Umbilical cord (tissue), 2 donors: ENCODE measurements around the gene CLPTM1L. TPM values are rescaled to one million over a fixed set of nuclear protein-coding genes. Genes with fewer than 3 reads are reported as not detected.
"Not testable (repeated sequence)": the region's sequence is repeated elsewhere in the genome, so short reads cannot be mapped to it uniquely, and the experiment has no call there.

Experiments
- DNase-seq: peaks from one replicate; pipeline ENCODE4 v3.0.0-alpha.2; 2015; ENCODE audit warnings: low spot score
- total RNA-seq: library from RNA; depleted of rRNA; stranded (reverse); fragments of >200 nt; gene quantifications from one replicate; pipeline ENCODE4 v1.2.3, GENCODE V29; 2014; ENCODE audit warnings: low replicate concordance; ENCODE audit not compliant: insufficient read depth

The CLPTM1L gene
- total RNA-seq, 1 donor from 2014 or later = 128 TPM

GRCh38 chr5:1328237-1329110 is 16.4 kb downstream of the CLPTM1L start:
- DNase-seq = not testable (repeated sequence)

DNA sequence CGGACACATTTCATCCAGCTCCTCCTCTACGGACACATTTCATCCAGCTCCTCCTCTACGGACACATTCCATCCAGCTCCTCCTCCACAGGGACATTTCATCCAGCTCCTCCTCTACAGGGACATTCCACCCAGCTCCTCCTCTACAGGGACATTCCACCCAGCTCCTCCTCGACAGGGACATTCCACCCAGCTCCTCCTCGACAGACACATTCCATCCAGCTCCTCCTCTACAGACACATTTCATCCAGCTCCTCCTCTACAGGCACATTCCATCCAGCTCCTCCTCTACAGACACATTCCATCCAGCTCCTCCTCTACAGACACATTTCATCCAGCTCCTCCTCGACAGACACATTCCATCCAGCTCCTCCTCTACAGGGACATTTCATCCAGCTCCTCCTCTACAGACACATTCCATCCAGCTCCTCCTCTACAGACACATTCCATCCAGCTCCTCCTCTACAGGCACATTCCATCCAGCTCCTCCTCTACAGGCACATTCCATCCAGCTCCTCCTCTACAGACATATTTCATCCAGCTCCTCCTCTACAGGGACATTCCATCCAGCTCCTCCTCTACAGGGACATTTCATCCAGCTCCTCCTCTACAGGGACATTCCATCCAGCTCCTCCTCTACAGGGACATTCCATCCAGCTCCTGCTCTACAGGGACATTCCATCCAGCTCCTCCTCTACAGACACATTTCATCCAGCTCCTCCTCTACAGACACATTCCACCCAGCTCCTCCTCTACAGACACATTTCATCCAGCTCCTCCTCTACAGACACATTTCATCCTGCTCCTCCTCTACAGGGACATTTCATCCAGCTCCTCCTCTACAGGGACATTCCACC is 17.8 kb downstream of the CLPTM1L start:
- DNase-seq = not testable (repeated sequence)

DNA sequence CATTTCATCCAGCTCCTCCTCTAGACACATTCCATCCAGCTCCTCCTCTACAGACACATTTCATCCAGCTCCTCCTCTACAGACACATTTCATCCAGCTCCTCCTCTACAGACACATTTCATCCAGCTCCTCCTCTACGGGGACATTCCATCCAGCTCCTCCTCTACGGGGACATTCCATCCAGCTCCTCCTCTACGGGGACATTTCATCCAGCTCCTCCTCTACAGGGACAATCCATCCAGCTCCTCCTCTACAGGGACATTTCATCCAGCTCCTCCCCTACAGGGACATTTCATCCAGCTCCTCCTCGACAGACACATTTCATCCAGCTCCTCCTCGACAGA is 18.4 kb downstream of the CLPTM1L start:
- not testable (repeated sequence) for DNase-seq

GRCh38 chr5:1325870-1326531 is 18.9 kb downstream of the CLPTM1L start:
- DNase-seq = no peak

DNA sequence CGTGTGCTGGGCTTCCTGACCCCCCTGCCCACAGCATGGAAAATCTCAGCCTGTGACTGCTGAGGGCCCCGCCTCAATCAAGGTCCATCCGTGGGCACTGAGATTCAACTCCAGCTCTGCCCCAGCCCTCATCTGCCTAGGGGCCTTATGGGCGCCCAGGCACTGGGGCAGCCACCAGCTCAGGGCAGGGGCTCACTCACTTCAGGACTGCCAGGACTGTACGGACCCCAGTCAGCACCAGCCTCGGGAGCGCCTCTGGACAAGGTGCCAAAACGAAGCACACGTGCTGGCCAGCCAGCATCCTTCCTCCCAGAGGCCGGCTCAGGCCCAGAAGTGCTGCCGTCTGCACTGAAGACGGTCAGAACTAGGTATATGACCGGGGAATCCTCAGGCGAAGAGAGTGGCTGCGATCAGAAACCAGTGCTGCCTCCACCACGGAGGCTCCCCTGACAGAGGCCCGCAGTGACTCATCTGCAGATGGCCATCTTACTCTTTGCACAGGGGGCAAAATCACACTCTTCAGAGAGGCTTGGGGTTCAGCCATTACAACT is 19.6 kb downstream of the CLPTM1L start:
- DNase-seq = no peak

DNA sequence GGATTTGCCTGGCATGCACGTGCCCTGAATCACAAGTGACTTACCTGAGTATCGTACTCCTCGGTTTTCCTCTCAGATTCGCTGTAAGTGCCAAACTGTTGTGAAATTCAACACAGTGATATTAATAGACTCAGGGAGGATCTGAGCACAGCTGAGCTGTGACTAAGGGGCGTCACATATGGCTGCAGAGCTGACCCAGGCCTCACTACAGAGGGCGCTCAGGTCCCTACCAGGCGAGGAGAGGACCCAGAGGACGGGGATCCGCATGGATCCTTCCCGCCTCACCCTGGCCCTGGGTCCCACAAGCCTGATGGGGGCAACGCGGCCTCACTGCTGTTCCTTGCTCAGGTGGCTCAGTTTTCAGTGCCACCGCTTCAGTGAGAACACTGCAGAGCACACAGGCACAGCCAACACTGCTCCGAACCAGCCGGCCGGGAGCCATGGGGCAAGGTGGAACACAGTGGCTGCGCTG is 20.1 kb downstream of the CLPTM1L start:
- DNase-seq = no peak

GRCh38 chr5:1324301-1324700 is 20.6 kb downstream of the CLPTM1L start:
- DNase-seq = no peak

GRCh38 chr5:1323803-1324173 is 21.1 kb downstream of the CLPTM1L start:
- no peak for DNase-seq

DNA sequence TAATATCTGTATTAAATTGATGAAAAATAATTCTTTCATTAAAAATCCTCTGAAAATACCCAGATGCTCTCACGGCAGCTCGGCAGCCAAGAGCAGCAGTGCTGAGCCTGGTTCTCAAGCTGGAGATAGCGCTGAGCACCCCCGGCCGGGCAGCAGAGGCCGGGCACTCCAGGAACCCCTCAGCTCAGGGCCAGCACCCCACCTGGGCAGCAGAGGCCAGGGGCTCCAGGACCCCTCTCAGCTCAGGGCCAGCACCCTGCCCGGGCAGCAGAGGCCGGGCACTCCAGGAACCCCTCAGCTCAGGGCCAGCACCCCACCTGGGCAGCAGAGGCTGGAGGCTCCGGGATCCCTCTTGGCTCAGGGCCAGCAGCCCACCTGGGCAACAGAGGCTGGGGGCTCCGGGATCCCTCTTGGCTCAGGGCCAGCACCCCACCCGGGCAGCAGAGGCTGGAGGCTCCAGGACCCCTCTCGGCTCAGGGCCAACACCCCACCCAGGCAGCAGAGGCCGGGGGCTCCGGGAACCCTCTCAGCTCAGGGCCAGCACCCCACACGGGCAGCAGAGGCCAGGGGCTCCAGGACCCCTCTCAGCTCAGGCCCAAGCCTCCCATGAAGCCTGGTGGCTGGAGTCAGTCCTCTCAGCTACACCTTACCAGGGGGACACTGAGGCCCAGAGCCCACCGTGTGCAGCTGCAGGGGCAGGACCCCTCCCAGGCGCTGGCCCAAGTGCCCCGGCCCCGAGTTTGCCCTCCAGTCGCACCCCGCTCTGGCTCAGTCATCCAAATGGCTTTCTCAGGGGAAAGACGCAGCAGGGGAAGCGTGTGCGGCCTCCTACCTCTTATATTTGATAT is 21.7 kb downstream of the CLPTM1L start:
- no peak for DNase-seq

DNA sequence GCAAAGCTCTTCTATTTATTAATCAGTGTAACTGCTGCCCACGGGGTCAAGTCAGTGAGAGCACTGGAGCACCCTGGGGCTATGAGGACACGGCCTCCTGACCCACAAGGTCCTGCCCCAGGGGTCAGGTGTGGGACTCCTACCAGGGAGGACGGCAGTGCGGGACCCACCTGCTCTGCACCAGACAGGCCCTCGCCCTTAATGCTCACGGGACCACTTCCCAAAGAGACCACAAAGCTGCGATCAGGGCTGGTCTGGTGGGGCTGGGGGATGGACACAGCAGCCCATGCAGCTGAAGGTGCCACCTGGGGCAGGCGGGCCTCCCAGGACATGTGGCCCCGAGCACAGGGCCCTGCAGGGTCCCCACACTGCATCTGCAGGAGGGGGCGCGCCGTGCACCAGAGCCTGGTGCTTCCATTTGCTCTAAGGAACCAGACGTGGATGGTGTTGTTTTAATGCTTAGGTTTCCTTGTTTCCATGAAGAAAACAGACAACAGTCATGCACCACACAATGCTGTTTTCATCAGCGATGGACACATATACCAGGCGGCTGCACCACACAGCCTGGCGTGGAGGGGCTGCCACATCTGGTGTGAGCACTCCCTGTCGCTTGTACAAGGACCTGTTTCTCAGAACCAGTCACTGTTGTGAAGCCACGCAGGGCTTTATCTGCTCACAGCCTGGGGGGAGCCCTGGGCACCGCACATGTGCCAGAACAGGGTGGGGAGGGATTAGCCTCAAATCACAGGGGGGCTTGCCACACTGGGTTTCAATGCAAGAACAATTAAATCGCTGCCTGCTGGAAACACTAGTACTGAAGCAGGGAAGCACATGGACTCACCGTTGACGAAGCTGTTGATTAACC is 22.6 kb downstream of the CLPTM1L start:
- no peak for DNase-seq

DNA sequence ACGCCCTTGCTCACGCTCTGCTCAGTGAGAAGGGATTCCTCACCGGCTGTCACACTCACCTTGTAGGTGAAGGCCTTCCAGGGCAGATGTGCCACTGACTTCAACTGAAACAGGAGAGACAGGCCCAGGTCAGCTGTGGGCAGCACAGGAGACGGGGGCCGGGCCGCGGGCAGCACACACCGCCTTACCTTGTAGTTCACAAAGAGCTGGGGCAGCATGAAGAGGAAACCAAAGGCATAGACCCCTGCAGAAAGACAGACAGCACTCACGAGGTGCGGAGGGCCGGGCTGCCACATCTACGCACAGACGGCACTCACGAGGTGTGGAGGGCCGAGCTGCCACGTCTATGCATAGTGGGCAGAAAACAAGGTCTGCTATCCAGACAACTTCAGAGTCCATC is 23.3 kb downstream of the CLPTM1L start:
- DNase-seq = no peak

- DNase-seq = no peak
Measured at GRCh38 chr5:1320436-1321344, 24.2 kb downstream of the CLPTM1L start.

DNA sequence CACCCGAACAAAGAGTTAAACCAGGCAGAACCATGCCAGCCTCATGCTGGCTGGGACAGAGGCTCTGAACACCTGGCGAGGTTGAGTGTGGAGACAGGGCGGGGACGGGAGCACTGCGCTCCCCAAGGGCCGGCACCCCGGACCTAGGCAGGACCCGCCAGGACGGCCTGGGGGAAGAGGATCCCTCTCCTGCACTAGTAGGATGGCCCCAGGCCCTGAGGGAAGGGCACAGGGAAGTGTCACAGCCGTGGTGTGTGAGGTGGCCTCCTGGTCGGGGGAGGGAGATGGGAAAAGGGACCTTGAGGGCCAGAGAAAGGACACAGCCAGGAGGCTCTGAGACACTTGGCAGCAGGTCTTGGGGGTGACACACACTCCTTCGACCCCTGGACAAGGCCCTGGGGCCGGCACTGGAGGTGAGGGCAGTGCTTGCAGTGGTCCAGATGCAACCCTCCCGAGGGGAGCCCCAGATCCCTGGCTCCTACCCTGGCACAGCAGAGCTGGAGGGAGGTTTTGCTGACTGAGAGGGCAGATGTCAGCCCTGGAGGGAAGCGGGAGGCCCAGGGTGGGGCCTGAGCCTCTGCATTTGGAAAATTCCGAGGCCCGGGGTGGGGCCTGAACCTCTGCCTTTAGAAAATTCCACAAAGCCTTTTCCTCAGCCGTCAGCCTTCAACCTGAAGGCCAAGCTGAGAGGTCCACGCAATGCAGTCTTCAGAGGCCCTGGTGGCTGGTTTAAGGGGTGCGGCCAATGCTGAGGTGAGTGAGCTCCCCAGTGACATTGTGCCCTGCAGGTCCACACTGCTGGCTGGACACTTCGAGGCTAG is 25.3 kb downstream of the CLPTM1L start:
- no peak for DNase-seq

DNA sequence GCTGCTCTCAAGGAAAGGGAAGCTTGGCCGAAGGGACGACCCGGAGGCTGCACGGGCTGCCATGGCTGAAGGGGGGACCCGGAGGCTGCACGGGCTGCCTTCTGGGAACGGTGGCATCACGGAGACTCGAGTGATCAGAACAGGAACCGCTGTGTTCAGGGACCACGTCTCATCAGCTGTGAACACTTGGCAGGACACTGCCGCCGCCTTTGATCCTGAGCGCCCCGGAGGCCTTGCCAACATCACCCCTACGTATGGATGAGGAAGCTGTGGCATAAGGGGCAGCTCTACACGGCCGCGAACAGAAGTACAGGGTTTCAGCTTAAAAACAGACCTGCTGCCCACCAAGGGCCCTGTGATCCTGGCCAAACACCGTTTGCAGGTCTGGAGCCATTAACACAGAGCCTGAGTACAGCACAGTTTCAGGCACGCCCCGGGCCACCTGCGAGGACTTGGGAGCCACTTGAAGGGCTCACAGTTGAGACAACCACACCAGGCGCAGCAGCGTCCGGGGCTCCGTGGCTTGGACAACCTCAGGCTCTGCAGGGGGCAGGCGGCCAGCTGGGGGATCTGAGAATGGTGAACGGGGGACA is 26.1 kb downstream of the CLPTM1L start:
- DNase-seq = no peak

DNA sequence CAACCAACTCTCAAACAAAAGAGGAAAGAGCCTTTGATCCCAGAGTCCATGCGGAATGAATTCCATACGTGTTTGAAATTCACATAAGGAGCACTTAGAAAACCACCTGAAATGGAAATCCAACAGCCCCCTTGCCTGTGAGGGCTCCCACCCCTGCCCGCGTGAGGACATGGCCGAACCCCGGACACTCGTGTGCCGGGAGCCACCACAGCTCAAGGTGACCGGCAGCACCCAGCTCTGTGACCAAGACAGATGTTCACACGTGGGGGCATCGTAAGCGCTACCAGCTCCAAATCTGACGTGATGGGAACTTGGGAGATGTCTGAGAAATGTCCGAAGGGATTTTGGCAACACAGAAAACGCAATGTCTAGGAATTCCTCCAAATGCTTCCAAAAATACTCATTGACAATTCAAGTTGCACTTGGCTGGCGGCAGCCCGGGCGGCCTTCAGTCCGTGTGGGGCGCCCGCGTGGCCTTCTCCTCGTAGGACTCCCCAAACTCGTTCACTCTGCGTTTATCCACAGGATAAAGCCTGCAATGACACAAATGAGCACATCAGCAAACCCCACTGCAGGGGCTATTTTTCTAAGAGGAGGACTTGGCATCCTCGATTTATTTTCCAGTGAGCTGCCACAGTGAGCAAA is 26.9 kb downstream of the CLPTM1L start:
- DNase-seq = no peak

DNA sequence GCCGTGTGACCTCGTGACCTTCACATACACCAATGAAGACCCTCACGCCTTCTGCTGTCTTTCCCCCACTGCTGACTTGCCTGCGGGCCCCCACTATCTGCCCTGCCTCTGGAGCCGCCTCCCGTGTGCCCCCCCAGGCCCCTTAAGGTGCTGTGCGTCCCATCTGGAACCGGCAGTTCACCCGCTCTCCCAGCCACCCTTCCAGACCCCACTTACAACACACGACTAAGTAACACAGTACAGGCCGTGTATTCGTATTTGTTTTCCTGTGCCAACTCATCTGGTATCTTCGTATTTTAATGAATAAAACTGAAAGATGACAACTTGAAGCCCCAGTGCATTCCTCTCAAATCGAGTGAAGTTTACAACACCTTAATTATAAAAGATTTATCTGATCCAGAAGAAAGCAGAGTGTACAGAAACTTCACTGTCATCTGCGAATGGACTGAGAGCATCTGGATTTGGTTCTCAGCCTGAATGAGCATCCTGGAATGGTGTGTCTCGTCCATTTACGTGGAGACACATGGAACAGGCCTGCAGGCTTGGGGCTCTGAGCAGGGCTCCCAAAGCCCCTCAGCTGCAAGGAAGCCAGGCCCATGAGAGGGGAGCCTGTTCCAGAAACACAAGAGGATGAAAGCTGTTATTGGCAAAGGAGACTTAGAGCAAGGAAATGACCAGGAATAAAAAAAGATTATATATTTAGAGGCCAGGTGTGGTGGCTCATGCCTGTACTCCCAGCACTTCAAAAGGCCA is 28.1 kb downstream of the CLPTM1L start:
- no peak for DNase-seq
